A673 (cell line): Measurements from ENCODE around the gene HEBP2. TPM values are rescaled to one million over a fixed set of nuclear protein-coding genes. Genes with fewer than 3 reads are reported as not detected.
"Not testable (repeated sequence)": the region's sequence is repeated elsewhere in the genome, so short reads cannot be mapped to it uniquely, and the experiment has no call there.

ENCODE experiments used
- BruUV-seq: library from RNA; stranded (reverse); fragments of 400-500 nt; replicated peaks from 2 replicates; lab custom pipeline; 2021; lab: Mats Ljungman, UMichigan
- CTCF ChIA-PET: fragments of 300-600 bp; sonication (Branson Sonifier 250); formaldehyde crosslinking; loops from one replicate; lab custom pipeline; 2022; ENCODE audit warnings: antibody characterized with exemption; lab: Charles Lee
- POLR2A ChIA-PET: fragments of 300-600 bp; sonication (Branson Sonifier 250); formaldehyde crosslinking; loops from one replicate; lab custom pipeline; 2022; ENCODE audit warnings: antibody characterized with exemption; ENCODE audit not compliant: low non-redundant PET; lab: Charles Lee
- DNase-seq: peaks from one replicate; pipeline ENCODE4 v3.0.0-alpha.2; 2015; ENCODE audit warnings: low spot score
- H3K27ac ChIP-seq: fragments of 200-600 bp; sonication (generic); 2 replicates; pipeline ENCODE4 v1.5.1; 2016; ENCODE audit warnings: mixed run types, low read depth, mild to moderate bottlenecking, mixed read lengths, antibody characterized with exemption, low read length; ENCODE audit not compliant: poor library complexity, severe bottlenecking
- H3K27me3 ChIP-seq: fragments of 200-600 bp; sonication (generic); replicated peaks from 2 replicates; pipeline ENCODE4 v1.6.1; 2017; ENCODE audit warnings: mixed run types, low read depth, mild to moderate bottlenecking, mixed read lengths, antibody characterized with exemption, low read length; ENCODE audit not compliant: insufficient read depth, poor library complexity
- H3K36me3 ChIP-seq: fragments of 200-600 bp; sonication (generic); 2 replicates; pipeline ENCODE4 v1.6.1; 2016; ENCODE audit warnings: mixed run types, mild to moderate bottlenecking, mixed read lengths, antibody characterized with exemption, low read length; ENCODE audit not compliant: insufficient read depth, poor library complexity, severe bottlenecking
- H3K4me1 ChIP-seq: fragments of 200-600 bp; sonication (generic); 2 replicates; pipeline ENCODE4 v1.6.1; 2017; ENCODE audit warnings: mixed run types, mild to moderate bottlenecking, mixed read lengths, antibody characterized with exemption, low read length; ENCODE audit not compliant: insufficient read depth, poor library complexity, severe bottlenecking
- H3K4me3 ChIP-seq: fragments of 200-600 bp; sonication (generic); 2 replicates; pipeline ENCODE4 v1.5.1; 2016; ENCODE audit warnings: low read depth, mixed run types, mild to moderate bottlenecking, mixed read lengths, low read length; ENCODE audit not compliant: poor library complexity, severe bottlenecking
- H3K9me3 ChIP-seq: fragments of 200-600 bp; sonication (generic); 2 replicates; pipeline ENCODE4 v1.6.1; 2016; ENCODE audit warnings: mixed run types, low read depth, mild to moderate bottlenecking, mixed read lengths, antibody characterized with exemption, low read length; ENCODE audit not compliant: poor library complexity, severe bottlenecking
- CTCF ChIP-seq: fragments of 300-800, 200-600 bp; sonication (generic); conservative IDR thresholded peaks from 2 replicates; pipeline ENCODE4 v1.5.1; 2017; ENCODE audit warnings: low read depth, mild to moderate bottlenecking, antibody characterized with exemption, low read length, moderate library complexity, mixed read lengths
- EZH2 ChIP-seq: fragments of 200-600 bp; sonication (generic); IDR thresholded peaks from 2 replicates; pipeline ENCODE4 v1.6.1; 2017; ENCODE audit warnings: borderline replicate concordance, low read depth, mild to moderate bottlenecking, mixed read lengths, antibody characterized with exemption, low read length; ENCODE audit not compliant: poor library complexity, severe bottlenecking
- intact Hi-C: fragments of 100-400 bp; cut with micrococcal nuclease; formaldehyde crosslinking; loops from one replicate; pipeline ENCODE4 v1.10.0; 2022; ENCODE audit not compliant: unreplicated experiment
- total RNA-seq: library from RNA; stranded (reverse); gene quantifications from 2 replicates; pipeline ENCODE4 v1.2.3, GENCODE V29; 2021

HEBP2 gene
- total RNA-seq, 1 experiment from 2014 or later = 8.7 TPM

DNA sequence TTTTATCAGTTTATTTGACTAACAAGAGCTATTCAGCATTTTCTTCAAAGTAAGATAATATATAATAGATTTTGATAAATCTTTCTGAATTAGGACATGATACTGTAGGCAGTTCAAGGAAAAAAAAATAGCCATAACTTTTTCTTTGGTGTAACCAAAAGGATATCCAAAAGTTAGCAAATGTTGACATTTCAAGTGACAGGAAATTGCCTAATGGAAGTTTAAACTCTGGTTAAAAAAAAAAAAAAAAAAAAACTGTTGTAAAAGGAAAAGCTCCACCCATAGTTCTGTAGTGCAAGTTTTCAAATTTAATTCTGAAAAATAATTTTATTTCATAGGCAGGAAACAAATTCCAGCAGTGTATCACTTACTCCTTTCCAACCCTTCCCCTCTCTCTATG, 18.8 kb downstream of the HEBP2 start:
- POLR2A ChIA-PET = no interaction called here
- TF ChIP-seq CTCF (no peak), EZH2 (no peak)

DNA sequence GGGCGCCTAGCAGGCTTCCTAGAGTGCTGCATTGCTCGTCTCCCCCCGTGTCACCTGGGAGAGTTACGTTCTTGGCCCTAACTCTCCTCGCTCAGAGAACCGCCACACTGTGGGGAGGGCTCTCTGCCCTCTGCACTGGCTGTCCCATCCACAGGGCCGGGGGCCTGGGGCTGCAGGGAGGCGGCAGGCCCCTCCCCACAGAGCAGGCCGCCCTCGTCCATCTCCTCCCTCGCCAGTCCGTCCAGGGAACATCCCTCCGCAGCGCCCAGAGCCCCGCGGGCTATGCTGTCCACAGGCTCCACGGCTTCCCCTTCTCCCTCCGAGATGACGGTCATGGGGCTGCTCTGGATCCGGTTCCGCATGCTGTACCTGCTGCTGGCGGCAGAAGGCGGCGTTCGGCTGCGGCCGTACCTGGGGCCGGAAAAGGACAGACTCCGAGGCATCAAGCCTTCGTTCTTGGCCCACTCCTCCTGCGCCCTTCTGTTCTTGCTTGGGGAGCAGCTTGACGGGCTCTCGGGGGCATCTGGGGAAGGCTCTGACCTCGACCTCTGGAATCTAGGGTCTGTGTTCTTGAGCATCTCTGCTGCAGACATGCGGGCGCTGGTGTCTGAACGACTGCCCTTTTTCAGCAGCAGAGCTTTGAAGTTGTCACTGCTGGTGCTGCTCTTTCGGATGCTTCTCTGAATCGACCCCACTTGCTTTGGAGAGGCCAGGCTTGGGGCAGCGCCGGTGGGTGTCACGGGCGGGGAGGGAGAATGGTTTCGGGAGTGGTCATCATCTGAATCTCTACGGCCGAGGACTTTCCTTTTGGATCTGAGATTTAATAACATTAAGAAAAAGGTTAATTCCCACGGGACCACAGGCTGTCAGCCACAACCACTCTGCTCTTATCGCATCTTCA, 20.2 kb downstream of the HEBP2 start:
- CTCF ChIA-PET = no interaction called here
- intact Hi-C loops = no loop called here
- POLR2A ChIA-PET = no interaction called here
- H3K27me3 ChIP-seq = no peaks in the 10 kb centered on the region
- H3K4me3 ChIP-seq = no peak overlapping the region
- H3K27ac ChIP-seq = no peak overlapping the region
- no TSS peak for BruUV-seq
- H3K36me3 ChIP-seq = no peaks in the 10 kb centered on the region
- H3K4me1 ChIP-seq = no peaks in the 10 kb centered on the region
- H3K9me3 ChIP-seq = no peaks in the 10 kb centered on the region
- no peak for DNase-seq
- TF ChIP-seq CTCF (no peak), EZH2 (no peak)

More for the DNA sequence above, 18.8 kb downstream of the HEBP2 start:
- intact Hi-C loops = no loop called here
- Histone ChIP-seq H3K4me1 (no peaks in the 10 kb centered on the region), H3K27me3 (no peaks in the 10 kb centered on the region), H3K4me3 (no peak overlapping the region), H3K9me3 (no peaks in the 10 kb centered on the region), H3K27ac (no peak overlapping the region), H3K36me3 (no peaks in the 10 kb centered on the region)
- no TSS peak for BruUV-seq
- no peak for DNase-seq
- CTCF ChIA-PET = interaction anchor here (0.6 kb wide), 1 partner anchor 796 kb away, joined by 3 read pairs; no protein-coding TSS in a partner anchor

DNA sequence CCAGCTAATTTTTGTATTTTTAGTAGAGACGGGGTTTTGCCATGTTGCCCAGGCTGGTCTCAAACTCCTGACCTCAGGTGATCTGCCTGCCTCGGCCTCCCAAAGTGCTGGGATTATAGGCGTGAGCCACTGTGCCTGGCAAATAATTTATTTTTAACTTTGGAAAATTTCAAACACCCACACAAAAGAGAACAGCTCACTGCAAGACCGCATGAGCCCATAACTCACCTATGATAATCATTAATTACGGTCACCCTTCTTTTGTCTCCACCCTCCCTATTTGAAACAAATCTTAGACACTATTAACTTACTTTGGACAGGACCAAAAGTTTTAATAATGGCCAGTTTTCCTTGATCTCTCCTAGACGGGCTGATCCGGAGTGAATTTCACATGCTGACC, 21.2 kb downstream of the HEBP2 start:
- intact Hi-C loops, H3K4me1 ChIP-seq, BruUV-seq, H3K27me3 ChIP-seq, H3K4me3 ChIP-seq, H3K27ac ChIP-seq, H3K9me3 ChIP-seq, DNase-seq, POLR2A ChIA-PET, H3K36me3 ChIP-seq, CTCF ChIA-PET: not testable (repeated sequence)
